GM19328 (cell line): ENCODE measurements around the gene CPPED1.

Experiments used
- ATAC-seq: cut with Tn5 transposase; IDR thresholded peaks from one replicate; pipeline ENCODE4 v1.9.1; 2021; ENCODE audit warnings: mild to moderate bottlenecking, moderate library complexity; ENCODE audit not compliant: unreplicated experiment

CPPED1 gene

GRCh38 chr16:12740986-12741610 is 62.6 kb downstream of the CPPED1 start:
- ATAC-seq: no peak

GRCh38 chr16:12739738-12740137 is 63.9 kb downstream of the CPPED1 start:
- no peak for ATAC-seq

GRCh38 chr16:12737563-12737962 is 66.1 kb downstream of the CPPED1 start:
- ATAC-seq: no peak

- no peak for ATAC-seq
These were observed 67.9 kb downstream of the CPPED1 start for GRCh38 chr16:12735805-12736204.

- no peak for ATAC-seq
These were observed 71.1 kb downstream of the CPPED1 start for GRCh38 chr16:12732600-12732999.

- no peak for ATAC-seq
These were observed 74.2 kb downstream of the CPPED1 start for GRCh38 chr16:12729448-12729847.

GRCh38 chr16:12728469-12728868 is 75.2 kb downstream of the CPPED1 start:
- ATAC-seq: no peak

GRCh38 chr16:12724226-12724625 is 79.5 kb downstream of the CPPED1 start:
- ATAC-seq: no peak

- ATAC-seq: no peak
These were observed 80.0 kb downstream of the CPPED1 start for GRCh38 chr16:12723681-12724080.

- no peak for ATAC-seq
These were observed 81.8 kb downstream of the CPPED1 start for GRCh38 chr16:12721841-12722421.

GRCh38 chr16:12719972-12720371 is 83.7 kb downstream of the CPPED1 start:
- no peak for ATAC-seq

- no peak for ATAC-seq
These were observed 87.0 kb downstream of the CPPED1 start for GRCh38 chr16:12716658-12717057.

- no peak for ATAC-seq
These were observed 93.9 kb downstream of the CPPED1 start for GRCh38 chr16:12709807-12710206.

- no peak for ATAC-seq
These were observed 95.4 kb downstream of the CPPED1 start for GRCh38 chr16:12708266-12708665.

- no peak for ATAC-seq
These were observed 97.1 kb downstream of the CPPED1 start for GRCh38 chr16:12706628-12707027.

- no peak for ATAC-seq
These were observed 99.1 kb downstream of the CPPED1 start for GRCh38 chr16:12704492-12705111.

- no peak for ATAC-seq
These were observed 99.8 kb downstream of the CPPED1 start for GRCh38 chr16:12703935-12704334.

GRCh38 chr16:12700161-12700560 is 103.5 kb downstream of the CPPED1 start:
- no peak for ATAC-seq

GRCh38 chr16:12699161-12699560 is 104.5 kb downstream of the CPPED1 start:
- no peak for ATAC-seq

- no peak for ATAC-seq
These were observed 106.2 kb downstream of the CPPED1 start for GRCh38 chr16:12697437-12697836.

- ATAC-seq: no peak
These were observed 108.2 kb downstream of the CPPED1 start for GRCh38 chr16:12695454-12695853.

- no peak for ATAC-seq
These were observed 113.7 kb downstream of the CPPED1 start for GRCh38 chr16:12690024-12690423.
